GM23338 (cell line): ENCODE results near the gene NRG3. TPM values are rescaled to one million over a fixed set of nuclear protein-coding genes. Genes with fewer than 3 reads are reported as not detected.

Experiments used
- ATAC-seq: fragments of 200-7000 bp; cut with Tn5 transposase; 3 replicates; pipeline ENCODE4 v1.9.1; 2020
- DNase-seq: peaks from one replicate; pipeline ENCODE4 v3.0.0-alpha.2; 2015; ENCODE audit warnings: low spot score
- H2AFZ ChIP-seq: fragments of 200-600 bp; sonication (generic); 2 replicates; pipeline ENCODE4 v1.8.0; 2016; ENCODE audit warnings: antibody characterized with exemption, mild to moderate bottlenecking, moderate library complexity
- H3F3A ChIP-seq: fragments of 200-600 bp; sonication (generic); replicated peaks from 2 replicates; pipeline ENCODE4 v1.8.0; 2017; ENCODE audit warnings: antibody characterized with exemption, mixed run types, low read depth
- H3K27ac ChIP-seq: fragments of 200-600 bp; sonication (generic); 2 replicates; pipeline ENCODE4 v1.6.1; 2016; ENCODE audit warnings: low read depth
- H3K27me3 ChIP-seq: fragments of 200-600 bp; sonication (generic); 2 replicates; pipeline ENCODE4 v1.8.0; 2016; ENCODE audit warnings: mild to moderate bottlenecking, mixed run types, moderate library complexity; ENCODE audit not compliant: insufficient read depth
- H3K36me3 ChIP-seq: fragments of 200-600 bp; sonication (generic); 2 replicates; pipeline ENCODE4 v1.8.0; 2016; ENCODE audit warnings: mild to moderate bottlenecking; ENCODE audit not compliant: insufficient read depth
- H3K4me1 ChIP-seq: fragments of 200-600 bp; sonication (generic); 2 replicates; pipeline ENCODE4 v1.8.0; 2016; ENCODE audit warnings: mild to moderate bottlenecking, moderate library complexity; ENCODE audit not compliant: insufficient read depth
- H3K4me2 ChIP-seq: fragments of 200-600 bp; sonication (generic); 2 replicates; pipeline ENCODE4 v1.7.1; 2017; ENCODE audit warnings: mixed run types
- H3K4me3 ChIP-seq: fragments of 200-600 bp; sonication (generic); 2 replicates; pipeline ENCODE4 v1.6.1; 2016; ENCODE audit warnings: mixed run types
- H3K79me2 ChIP-seq: fragments of 200-600 bp; sonication (generic); replicated peaks from 2 replicates; pipeline ENCODE4 v1.8.0; 2017; ENCODE audit warnings: mild to moderate bottlenecking; ENCODE audit not compliant: insufficient read depth
- H3K9me2 ChIP-seq: fragments of 200-600 bp; sonication (generic); 2 replicates; pipeline ENCODE4 v1.8.0; 2017; ENCODE audit not compliant: insufficient read depth
- H4K20me1 ChIP-seq: fragments of 200-600 bp; sonication (generic); replicated peaks from 2 replicates; pipeline ENCODE4 v1.8.0; 2017; ENCODE audit warnings: mild to moderate bottlenecking; ENCODE audit not compliant: insufficient read depth
- H3K27ac Mint-ChIP-seq: 2 replicates; pipeline ENCODE4 v1.8.0; 2020; ENCODE audit warnings: inconsistent platforms, mild to moderate bottlenecking, moderate library complexity, mixed read lengths
- H3K27me3 Mint-ChIP-seq: 3 replicates; pipeline ENCODE4 v1.8.0; 2022; ENCODE audit warnings: low read depth, mild to moderate bottlenecking, moderate library complexity, mixed read lengths, inconsistent platforms; ENCODE audit not compliant: insufficient read depth, poor library complexity
- H3K36me3 Mint-ChIP-seq: 3 replicates; pipeline ENCODE4 v1.8.0; 2021; ENCODE audit warnings: low read depth, mild to moderate bottlenecking, inconsistent platforms, moderate library complexity, mixed read lengths
- H3K4me1 Mint-ChIP-seq: 3 replicates; pipeline ENCODE4 v1.8.0; 2020; ENCODE audit warnings: mild to moderate bottlenecking, inconsistent platforms, mixed read lengths
- H3K4me3 Mint-ChIP-seq: 3 replicates; pipeline ENCODE4 v1.8.0; 2021; ENCODE audit warnings: moderate library complexity, mild to moderate bottlenecking, inconsistent platforms, mixed read lengths
- H3K9me3 Mint-ChIP-seq: 3 replicates; pipeline ENCODE4 v1.8.0; 2020; ENCODE audit warnings: moderate library complexity, mild to moderate bottlenecking, inconsistent platforms, mixed read lengths
- CREB1 ChIP-seq: fragments of 250-450 bp; sonication (Bioruptor Pico); IDR thresholded peaks from 2 replicates; pipeline ENCODE4 v1.5.0; 2020; ENCODE audit warnings: low read depth, mild to moderate bottlenecking, moderate library complexity
- CTCF ChIP-seq, 2 experiments: fragments of 200-600 bp in 1 of 2; sonication (generic) in 1 of 2; conservative IDR thresholded peaks; 2 replicates each; pipeline versions ENCODE4 v1.5.1 to v1.6.1; 2016 to 2017; ENCODE audit warnings: antibody characterized with exemption in 2 of 2, low read depth in 2 of 2, mild to moderate bottlenecking in 2 of 2, moderate library complexity in 1 of 2
- ETS1 ChIP-seq: IDR thresholded peaks from 2 replicates; pipeline ENCODE4 v1.6.1; 2016; ENCODE audit warnings: antibody characterized with exemption
- EZH2 ChIP-seq: fragments of 200-600 bp; sonication (generic); IDR thresholded peaks from one replicate; pipeline ENCODE4 v1.8.0; 2017; ENCODE audit warnings: antibody characterized with exemption, mild to moderate bottlenecking, low read depth; ENCODE audit not compliant: unreplicated experiment
- EZH2phosphoT487 ChIP-seq: fragments of 200-600 bp; sonication (generic); IDR thresholded peaks from one replicate; pipeline ENCODE4 v1.8.1; 2018; ENCODE audit warnings: antibody characterized with exemption; ENCODE audit not compliant: unreplicated experiment
- JUNB ChIP-seq: IDR thresholded peaks from one replicate; pipeline ENCODE4 v1.6.1; 2016; ENCODE audit warnings: antibody characterized with exemption; ENCODE audit not compliant: unreplicated experiment
- NANOG ChIP-seq: IDR thresholded peaks from 2 replicates; pipeline ENCODE4 v1.6.1; 2016; ENCODE audit warnings: antibody characterized with exemption, borderline replicate concordance
- POLR2AphosphoS5 ChIP-seq: IDR thresholded peaks from 2 replicates; pipeline ENCODE4 v1.6.1; 2016; ENCODE audit warnings: antibody characterized with exemption, low read depth
- REST ChIP-seq: IDR thresholded peaks from one replicate; pipeline ENCODE4 v1.6.1; 2018; ENCODE audit warnings: antibody characterized with exemption; ENCODE audit not compliant: unreplicated experiment
- STAT1 ChIP-seq: IDR thresholded peaks from one replicate; pipeline ENCODE4 v1.6.1; 2016; ENCODE audit warnings: antibody characterized with exemption; ENCODE audit not compliant: unreplicated experiment
- ZNF114 ChIP-seq: fragments of 250-450 bp; sonication (Bioruptor Pico); IDR thresholded peaks from 2 replicates; pipeline ENCODE4 v1.5.0; 2020; ENCODE audit warnings: mild to moderate bottlenecking, moderate library complexity
- ZNF331 ChIP-seq: fragments of 250-450 bp; sonication (Bioruptor Pico); IDR thresholded peaks from 2 replicates; pipeline ENCODE4 v1.5.0; 2020; ENCODE audit warnings: low read depth, mild to moderate bottlenecking, moderate library complexity
- polyA plus RNA-seq: library from polyadenylated mRNA; unstranded; fragments of >200 nt; fragmentation: Nextera tagmentation; extraction: Ambion mirVana; gene quantifications from 2 replicates; pipeline ENCODE4 v1.2.1, GENCODE V29; 2016
- total RNA-seq: library from RNA; depleted of rRNA; stranded (reverse); fragments of >200 nt; shearing (Covaris generic); gene quantifications from 2 replicates; pipeline ENCODE4 v1.2.3, GENCODE V29; 2014

Gene NRG3
- total and polyA plus RNA-seq, 2 experiments from 2014 or later: 1.9 to 3.9 TPM

- no peaks in the 10 kb centered on the region for H3K9me2 ChIP-seq
- TF ChIP-seq STAT1 (no peak), CREB1 (CRISPR knock-in tag) (no peak), CTCF (conservative IDR thresholded peaks at IDR 0.05; ENCODE audit: low read depth in 2 of 2) (no peak), NANOG (no peak), POLR2AphosphoS5 (no peak)
- Mint-ChIP-seq H3K4me3 (no peak overlapping the region), H3K4me1 (no peaks in the 10 kb centered on the region), H3K27me3 (no peaks in the 10 kb centered on the region), H3K9me3 (no peaks in the 10 kb centered on the region), H3K27ac (no peak overlapping the region), H3K36me3 (no peaks in the 10 kb centered on the region)
- DNase-seq: no peak
- no peaks in the 10 kb centered on the region for H3K36me3 ChIP-seq
- no peaks in the 10 kb centered on the region for H3K79me2 ChIP-seq
- no peak overlapping the region for H2AFZ ChIP-seq
- H4K20me1 ChIP-seq: no peaks in the 10 kb centered on the region
- ATAC-seq: no peak
- no peak overlapping the region for H3K27ac ChIP-seq
- H3K4me2 ChIP-seq: no peak overlapping the region
- H3K4me1 ChIP-seq: no peaks in the 10 kb centered on the region
- H3F3A ChIP-seq: no peaks in the 10 kb centered on the region
- no peak overlapping the region for H3K4me3 ChIP-seq
- H3K27me3 ChIP-seq: no peaks in the 10 kb centered on the region
These were observed 109.4 kb downstream of the NRG3 start for GRCh38 chr10:81984428-81984827.

GRCh38 chr10:81995254-81995653 is 120.3 kb downstream of the NRG3 start:
- Histone ChIP-seq H3K4me2 (no peak overlapping the region), H3K27me3 (no peaks in the 10 kb centered on the region), H2AFZ (no peak overlapping the region), H4K20me1 (no peaks in the 10 kb centered on the region), H3K4me1 (no peaks in the 10 kb centered on the region), H3K9me2 (no peaks in the 10 kb centered on the region), H3K36me3 (no peaks in the 10 kb centered on the region), H3K79me2 (no peaks in the 10 kb centered on the region), H3F3A (no peaks in the 10 kb centered on the region), H3K4me3 (no peak overlapping the region), H3K27ac (no peak overlapping the region)
- H3K27me3 Mint-ChIP-seq: no peaks in the 10 kb centered on the region
- peaks cover 13% of the 10 kb centered on the region; the same call in 2 of the 3 replicates for H3K4me1 Mint-ChIP-seq
- DNase-seq (peak; percentile 27), ATAC-seq (peak; percentile 55)
- TF ChIP-seq JUNB: no peak
- no peak for TF ChIP-seq EZH2phosphoT487
- TF ChIP-seq ETS1: no peak
- TF ChIP-seq REST: no peak
- no peak for TF ChIP-seq ZNF114 (CRISPR knock-in tag)
- no peak for TF ChIP-seq CTCF (conservative IDR thresholded peaks at IDR 0.05; ENCODE audit: low read depth in 2 of 2)
- no peak for TF ChIP-seq ZNF331
- TF ChIP-seq EZH2: no peak
- H3K27ac Mint-ChIP-seq: no peak overlapping the region
- no peaks in the 10 kb centered on the region for H3K9me3 Mint-ChIP-seq
- H3K4me3 Mint-ChIP-seq: no peak overlapping the region
- no peaks in the 10 kb centered on the region for H3K36me3 Mint-ChIP-seq
